ENCODE measurements around the gene MARCHF10.
A peak's percentile ranks its signal among the peaks of the same experiment; 100 is the strongest.

The MARCHF10 gene

GRCh38 chr17:62794666-62794971 is 13.5 kb downstream of the MARCHF10 start:
- TF ChIP-seq, protein P1, sequence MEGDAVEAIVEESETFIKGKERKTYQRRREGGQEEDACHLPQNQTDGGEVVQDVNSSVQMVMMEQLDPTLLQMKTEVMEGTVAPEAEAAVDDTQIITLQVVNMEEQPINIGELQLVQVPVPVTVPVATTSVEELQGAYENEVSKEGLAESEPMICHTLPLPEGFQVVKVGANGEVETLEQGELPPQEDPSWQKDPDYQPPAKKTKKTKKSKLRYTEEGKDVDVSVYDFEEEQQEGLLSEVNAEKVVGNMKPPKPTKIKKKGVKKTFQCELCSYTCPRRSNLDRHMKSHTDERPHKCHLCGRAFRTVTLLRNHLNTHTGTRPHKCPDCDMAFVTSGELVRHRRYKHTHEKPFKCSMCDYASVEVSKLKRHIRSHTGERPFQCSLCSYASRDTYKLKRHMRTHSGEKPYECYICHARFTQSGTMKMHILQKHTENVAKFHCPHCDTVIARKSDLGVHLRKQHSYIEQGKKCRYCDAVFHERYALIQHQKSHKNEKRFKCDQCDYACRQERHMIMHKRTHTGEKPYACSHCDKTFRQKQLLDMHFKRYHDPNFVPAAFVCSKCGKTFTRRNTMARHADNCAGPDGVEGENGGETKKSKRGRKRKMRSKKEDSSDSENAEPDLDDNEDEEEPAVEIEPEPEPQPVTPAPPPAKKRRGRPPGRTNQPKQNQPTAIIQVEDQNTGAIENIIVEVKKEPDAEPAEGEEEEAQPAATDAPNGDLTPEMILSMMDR (IDR thresholded peaks at IDR 0.05) = no peak

GRCh38 chr17:62793919-62794665 is 14.0 kb downstream of the MARCHF10 start:
- Histone ChIP-seq H3K9me3 (ENCODE audit: control insufficient read depth, low read length) (no peaks in the 10 kb centered on the region), H2AFZ (no peak overlapping the region), H3K4me3 (ENCODE audit: low read depth, low read length) (no peak overlapping the region), H3K27me3 (ENCODE audit: control insufficient read depth, insufficient read depth, low read length) (no peaks in the 10 kb centered on the region), H3K27ac (no peak overlapping the region), H3K79me2 (no peaks in the 10 kb centered on the region), H3K9ac (no peak overlapping the region), H3K36me3 (ENCODE audit: control insufficient read depth, insufficient read depth, low read length) (no peaks in the 10 kb centered on the region), H3K4me1 (peaks cover 11% of the 10 kb centered on the region), H3K4me2 (ENCODE audit: low read length) (no peak overlapping the region)
- TF ChIP-seq, protein P1 (IDR thresholded peaks at IDR 0.05) = no peak

More at GRCh38 chr17:62794666-62794971, 13.5 kb downstream of the MARCHF10 start:
- H2AFZ ChIP-seq = no peak overlapping the region
- H3K4me1 ChIP-seq = peaks cover 9% of the 10 kb centered on the region
- no peaks in the 10 kb centered on the region for H3K36me3 ChIP-seq (ENCODE audit: control insufficient read depth, insufficient read depth, low read length)
- H3K27me3 ChIP-seq (ENCODE audit: control insufficient read depth, insufficient read depth, low read length) = no peaks in the 10 kb centered on the region
- H3K4me3 ChIP-seq (ENCODE audit: low read depth, low read length) = no peak overlapping the region
- no peak overlapping the region for H3K9ac ChIP-seq
- H3K27ac ChIP-seq = no peak overlapping the region
- no peaks in the 10 kb centered on the region for H3K9me3 ChIP-seq (ENCODE audit: control insufficient read depth, low read length)
- no peaks in the 10 kb centered on the region for H3K79me2 ChIP-seq
- H3K4me2 ChIP-seq (ENCODE audit: low read length) = no peak overlapping the region

DNA sequence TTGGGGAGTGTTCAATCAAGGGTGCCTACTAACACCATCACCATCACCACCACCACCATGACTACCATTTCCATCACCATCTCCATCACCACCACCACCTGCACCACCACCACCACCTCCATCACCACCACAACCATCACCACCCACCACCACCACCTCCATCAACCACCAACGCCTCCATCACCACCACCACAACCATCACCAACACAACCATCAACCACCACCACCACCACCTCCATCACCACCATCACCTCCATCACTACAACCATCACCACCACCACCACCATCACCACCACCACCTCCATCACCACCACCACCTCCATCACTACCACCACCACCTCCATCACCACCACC is 15.7 kb downstream of the MARCHF10 start:
- H3K27me3 ChIP-seq (ENCODE audit: control insufficient read depth, insufficient read depth, low read length) = no peaks in the 10 kb centered on the region
- no peak overlapping the region for H2AFZ ChIP-seq
- H3K27ac ChIP-seq = no peak overlapping the region
- TF ChIP-seq, protein P1 (IDR thresholded peaks at IDR 0.05) = no peak
- no peak overlapping the region for H3K4me3 ChIP-seq (ENCODE audit: low read depth, low read length)
- no peaks in the 10 kb centered on the region for H3K9me3 ChIP-seq (ENCODE audit: control insufficient read depth, low read length)
- peaks cover 12% of the 10 kb centered on the region for H3K4me1 ChIP-seq
- no peaks in the 10 kb centered on the region for H3K79me2 ChIP-seq
- H3K4me2 ChIP-seq (ENCODE audit: low read length) = no peak overlapping the region
- no peak overlapping the region for H3K9ac ChIP-seq
- no peaks in the 10 kb centered on the region for H3K36me3 ChIP-seq (ENCODE audit: control insufficient read depth, insufficient read depth, low read length)

- Histone ChIP-seq H3K4me2 (ENCODE audit: low read length) (no peak overlapping the region), H3K4me3 (ENCODE audit: low read depth, low read length) (no peak overlapping the region), H3K27ac (no peak overlapping the region), H3K4me1 (peaks cover 17% of the 10 kb centered on the region), H2AFZ (peak overlapping the region; percentile 73), H3K79me2 (no peaks in the 10 kb centered on the region), H3K27me3 (ENCODE audit: control insufficient read depth, insufficient read depth, low read length) (no peaks in the 10 kb centered on the region), H3K9ac (no peak overlapping the region), H3K9me3 (ENCODE audit: control insufficient read depth, low read length) (no peaks in the 10 kb centered on the region), H3K36me3 (ENCODE audit: control insufficient read depth, insufficient read depth, low read length) (no peaks in the 10 kb centered on the region)
- TF ChIP-seq, protein P1 (IDR thresholded peaks at IDR 0.05) = no peak
These were observed 16.2 kb downstream of the MARCHF10 start for GRCh38 chr17:62791767-62792446.
